ENCODE results near the gene KIF23. TPM values are rescaled to one million over a fixed set of nuclear protein-coding genes. Genes with fewer than 3 reads are reported as not detected.

KIF23 gene
- total RNA-seq, 1 experiment from 2014 or later: 77.3 TPM

DNA sequence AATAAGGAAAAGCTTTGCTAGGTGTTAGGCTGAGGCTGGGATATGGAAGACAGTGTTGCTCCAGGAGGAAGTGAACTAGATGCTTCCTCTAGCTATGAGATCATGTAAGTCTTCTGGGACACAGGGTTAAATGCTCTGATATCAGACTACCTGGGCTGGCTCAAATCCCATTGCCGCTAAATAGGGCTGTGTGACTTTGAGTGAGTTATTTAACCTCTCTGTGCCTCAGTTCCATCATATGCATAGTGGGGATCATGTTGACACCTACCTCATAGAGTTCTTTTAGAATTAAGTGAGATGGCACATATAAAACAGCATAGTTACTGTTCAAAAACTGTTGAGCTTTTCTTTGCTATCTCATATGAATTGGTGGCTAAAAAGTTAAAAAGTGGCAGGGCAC is 51.1 kb downstream of the KIF23 start:
- POLR2A ChIA-PET (ENCODE audit: unreplicated experiment): no interaction called here

DNA sequence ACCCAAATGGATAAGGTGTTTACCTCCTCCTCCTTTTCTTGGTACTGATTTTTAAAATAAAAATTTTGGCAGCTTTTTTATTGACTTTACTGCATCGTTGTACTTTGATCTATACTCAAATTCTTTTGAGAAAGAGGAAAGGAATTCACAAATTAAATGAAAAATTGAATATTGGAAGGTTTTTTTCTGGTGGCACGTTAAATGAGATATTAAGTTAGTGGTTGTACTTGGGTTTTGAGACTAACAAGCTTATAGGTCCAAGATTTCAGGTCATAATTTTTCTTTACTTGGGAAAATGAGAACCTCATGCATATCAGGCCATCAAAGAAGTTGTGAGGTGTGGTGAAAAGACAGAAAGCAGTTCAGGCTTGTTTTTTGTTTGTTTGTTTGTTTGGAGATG is 52.6 kb downstream of the KIF23 start:
- H2AFZ ChIP-seq (ENCODE audit: low read length): no peak overlapping the region
- DNase-seq: no peak
- no peaks in the 10 kb centered on the region for H3K9me3 ChIP-seq (ENCODE audit: low read length)
- no peak for ATAC-seq
- peaks cover 5% of the 10 kb centered on the region; the same call in 1 of the 2 replicates for H3K79me2 ChIP-seq (ENCODE audit: low read length)
- ChIA-PET POLR2A (ENCODE audit: unreplicated experiment) (no interaction called here), CTCF (no interaction called here)
- peak overlapping the region; percentile 67 for H3K27ac ChIP-seq (ENCODE audit: low read length)
- no peak overlapping the region for H3K9ac ChIP-seq (ENCODE audit: low read length)
- H3K4me3 ChIP-seq (ENCODE audit: low read length): no peak overlapping the region
- peaks cover 6% of the 10 kb centered on the region for H3F3A ChIP-seq (ENCODE audit: low read length, unreplicated experiment)
- H3K4me2 ChIP-seq (ENCODE audit: low read length): peak overlapping the region; percentile 47; the same call in 1 of the 2 replicates
- TF ChIP-seq EZH2phosphoT487 (IDR thresholded peaks at IDR 0.05; ENCODE audit: borderline replicate concordance, low read length): no peak
- no peak for TF ChIP-seq EZH2 (IDR thresholded peaks at IDR 0.05; ENCODE audit: low read length, unreplicated experiment)
- TF ChIP-seq, protein P1, sequence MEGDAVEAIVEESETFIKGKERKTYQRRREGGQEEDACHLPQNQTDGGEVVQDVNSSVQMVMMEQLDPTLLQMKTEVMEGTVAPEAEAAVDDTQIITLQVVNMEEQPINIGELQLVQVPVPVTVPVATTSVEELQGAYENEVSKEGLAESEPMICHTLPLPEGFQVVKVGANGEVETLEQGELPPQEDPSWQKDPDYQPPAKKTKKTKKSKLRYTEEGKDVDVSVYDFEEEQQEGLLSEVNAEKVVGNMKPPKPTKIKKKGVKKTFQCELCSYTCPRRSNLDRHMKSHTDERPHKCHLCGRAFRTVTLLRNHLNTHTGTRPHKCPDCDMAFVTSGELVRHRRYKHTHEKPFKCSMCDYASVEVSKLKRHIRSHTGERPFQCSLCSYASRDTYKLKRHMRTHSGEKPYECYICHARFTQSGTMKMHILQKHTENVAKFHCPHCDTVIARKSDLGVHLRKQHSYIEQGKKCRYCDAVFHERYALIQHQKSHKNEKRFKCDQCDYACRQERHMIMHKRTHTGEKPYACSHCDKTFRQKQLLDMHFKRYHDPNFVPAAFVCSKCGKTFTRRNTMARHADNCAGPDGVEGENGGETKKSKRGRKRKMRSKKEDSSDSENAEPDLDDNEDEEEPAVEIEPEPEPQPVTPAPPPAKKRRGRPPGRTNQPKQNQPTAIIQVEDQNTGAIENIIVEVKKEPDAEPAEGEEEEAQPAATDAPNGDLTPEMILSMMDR (conservative IDR thresholded peaks at IDR 0.05; ENCODE audit: low read depth, low read length): no peak
- no TSS peak for BruUV-seq (replicated peaks)
- H3K27me3 ChIP-seq (ENCODE audit: low read length): no peaks in the 10 kb centered on the region
- H3K36me3 ChIP-seq (ENCODE audit: low read depth, low read length): no peaks in the 10 kb centered on the region
- intact Hi-C loops (cut with micrococcal nuclease): loop anchor here (2.0 to 5.0 kb wide), 2 partner anchors 52 to 631 kb away; partner anchors contain the start of genes KIF23 and TLE3
- no peaks in the 10 kb centered on the region for H3K9me2 ChIP-seq (replicated peaks; ENCODE audit: low read length)
- H3K4me1 ChIP-seq (ENCODE audit: insufficient read depth, low read length): peaks cover 60% of the 10 kb centered on the region
- H4K20me1 ChIP-seq (ENCODE audit: low read length): no peaks in the 10 kb centered on the region

More for the DNA sequence above, 51.1 kb downstream of the KIF23 start:
- H3K4me1 ChIP-seq (ENCODE audit: insufficient read depth, low read length): peaks cover 60% of the 10 kb centered on the region
- no peaks in the 10 kb centered on the region for H3K27me3 ChIP-seq (ENCODE audit: low read length)
- no peak overlapping the region for H3K27ac ChIP-seq (ENCODE audit: low read length)
- no peaks in the 10 kb centered on the region for H3K36me3 ChIP-seq (ENCODE audit: low read depth, low read length)
- H3K79me2 ChIP-seq (ENCODE audit: low read length): peaks cover 5% of the 10 kb centered on the region; the same call in 1 of the 2 replicates
- no TSS peak for BruUV-seq (replicated peaks)
- no peak for TF ChIP-seq EZH2 (IDR thresholded peaks at IDR 0.05; ENCODE audit: low read length, unreplicated experiment)
- TF ChIP-seq EZH2phosphoT487 (IDR thresholded peaks at IDR 0.05; ENCODE audit: borderline replicate concordance, low read length): no peak
- TF ChIP-seq, protein P1 (conservative IDR thresholded peaks at IDR 0.05; ENCODE audit: low read depth, low read length): no peak
- ATAC-seq (no peak), DNase-seq (no peak)
- intact Hi-C loops (cut with micrococcal nuclease): loop anchor here (5.0 kb wide), 1 partner anchor 632 kb away; the partner anchor contains the start of gene TLE3
- CTCF ChIA-PET: no interaction called here
- H3K9me3 ChIP-seq (ENCODE audit: low read length): no peaks in the 10 kb centered on the region
- peaks cover 6% of the 10 kb centered on the region for H3F3A ChIP-seq (ENCODE audit: low read length, unreplicated experiment)
- H3K9ac ChIP-seq (ENCODE audit: low read length): no peak overlapping the region
- H2AFZ ChIP-seq (ENCODE audit: low read length): no peak overlapping the region
- no peaks in the 10 kb centered on the region for H4K20me1 ChIP-seq (ENCODE audit: low read length)
- H3K9me2 ChIP-seq (replicated peaks; ENCODE audit: low read length): no peaks in the 10 kb centered on the region
- H3K4me3 ChIP-seq (ENCODE audit: low read length): no peak overlapping the region
- H3K4me2 ChIP-seq (ENCODE audit: low read length): no peak overlapping the region

DNA sequence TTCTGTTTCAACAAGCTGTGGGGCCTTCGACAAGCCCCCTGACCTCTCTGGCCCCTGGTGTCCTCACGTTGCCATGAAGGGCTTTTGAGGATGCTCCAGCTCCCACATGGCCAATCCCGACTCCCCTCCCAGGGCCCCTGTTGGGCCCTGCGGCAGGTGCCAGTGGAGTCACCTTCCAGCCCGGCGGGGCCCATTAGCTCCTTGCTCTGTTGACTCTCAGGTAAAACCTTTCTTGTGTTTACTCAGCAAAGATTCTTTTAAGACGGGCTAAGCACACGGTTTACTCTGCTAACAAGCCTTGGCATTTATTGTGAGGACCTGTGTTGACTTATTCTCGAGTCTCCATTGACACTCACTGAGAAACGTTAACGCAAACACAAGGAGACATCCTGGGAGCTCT is 53.5 kb downstream of the KIF23 start:
- intact Hi-C loops (cut with micrococcal nuclease): loop anchor here (2.0 to 5.0 kb wide), 2 partner anchors 53 to 630 kb away; partner anchors contain the start of genes KIF23 and TLE3
- Histone ChIP-seq H3F3A (ENCODE audit: low read length, unreplicated experiment) (peaks cover 6% of the 10 kb centered on the region), H3K4me3 (ENCODE audit: low read length) (peak overlapping the region; percentile 42; the same call in 1 of the 2 replicates), H3K27ac (ENCODE audit: low read length) (peak overlapping the region; percentile 90), H2AFZ (ENCODE audit: low read length) (peak overlapping the region; percentile 39; the same call in 1 of the 2 replicates), H3K4me1 (ENCODE audit: insufficient read depth, low read length) (peaks cover 54% of the 10 kb centered on the region), H3K9me3 (ENCODE audit: low read length) (no peaks in the 10 kb centered on the region), H3K9me2 (replicated peaks; ENCODE audit: low read length) (no peaks in the 10 kb centered on the region), H3K4me2 (ENCODE audit: low read length) (peak overlapping the region; percentile 65), H3K79me2 (ENCODE audit: low read length) (no peaks in the 10 kb centered on the region), H3K27me3 (ENCODE audit: low read length) (no peaks in the 10 kb centered on the region), H3K9ac (ENCODE audit: low read length) (peak overlapping the region; percentile 52), H4K20me1 (ENCODE audit: low read length) (no peaks in the 10 kb centered on the region), H3K36me3 (ENCODE audit: low read depth, low read length) (no peaks in the 10 kb centered on the region)
- CTCF ChIA-PET: no interaction called here
- peak; percentile 75 for DNase-seq
- ATAC-seq: peak; percentile 45
- TF ChIP-seq EZH2 (IDR thresholded peaks at IDR 0.05; ENCODE audit: low read length, unreplicated experiment): no peak
- no peak for TF ChIP-seq EZH2phosphoT487 (IDR thresholded peaks at IDR 0.05; ENCODE audit: borderline replicate concordance, low read length)
- POLR2A ChIA-PET (ENCODE audit: unreplicated experiment): no interaction called here
- BruUV-seq (replicated peaks): no TSS peak
